GM23338 (cell line): Measurements from ENCODE around the gene DCP1B. TPM values are rescaled to one million over a fixed set of nuclear protein-coding genes. Genes with fewer than 3 reads are reported as not detected.

ENCODE experiments used
- ATAC-seq: fragments of 200-7000 bp; cut with Tn5 transposase; 3 replicates; pipeline ENCODE4 v1.9.1; 2020
- DNase-seq: peaks from one replicate; pipeline ENCODE4 v3.0.0-alpha.2; 2015; ENCODE audit warnings: low spot score
- H2AFZ ChIP-seq: fragments of 200-600 bp; sonication (generic); 2 replicates; pipeline ENCODE4 v1.8.0; 2016; ENCODE audit warnings: antibody characterized with exemption, mild to moderate bottlenecking, moderate library complexity
- H3F3A ChIP-seq: fragments of 200-600 bp; sonication (generic); replicated peaks from 2 replicates; pipeline ENCODE4 v1.8.0; 2017; ENCODE audit warnings: antibody characterized with exemption, mixed run types, low read depth
- H3K27ac ChIP-seq: fragments of 200-600 bp; sonication (generic); 2 replicates; pipeline ENCODE4 v1.6.1; 2016; ENCODE audit warnings: low read depth
- H3K27me3 ChIP-seq: fragments of 200-600 bp; sonication (generic); 2 replicates; pipeline ENCODE4 v1.8.0; 2016; ENCODE audit warnings: mild to moderate bottlenecking, mixed run types, moderate library complexity; ENCODE audit not compliant: insufficient read depth
- H3K36me3 ChIP-seq: fragments of 200-600 bp; sonication (generic); 2 replicates; pipeline ENCODE4 v1.8.0; 2016; ENCODE audit warnings: mild to moderate bottlenecking; ENCODE audit not compliant: insufficient read depth
- H3K4me1 ChIP-seq: fragments of 200-600 bp; sonication (generic); 2 replicates; pipeline ENCODE4 v1.8.0; 2016; ENCODE audit warnings: mild to moderate bottlenecking, moderate library complexity; ENCODE audit not compliant: insufficient read depth
- H3K4me2 ChIP-seq: fragments of 200-600 bp; sonication (generic); 2 replicates; pipeline ENCODE4 v1.7.1; 2017; ENCODE audit warnings: mixed run types
- H3K4me3 ChIP-seq: fragments of 200-600 bp; sonication (generic); 2 replicates; pipeline ENCODE4 v1.6.1; 2016; ENCODE audit warnings: mixed run types
- H3K79me2 ChIP-seq: fragments of 200-600 bp; sonication (generic); replicated peaks from 2 replicates; pipeline ENCODE4 v1.8.0; 2017; ENCODE audit warnings: mild to moderate bottlenecking; ENCODE audit not compliant: insufficient read depth
- H3K9me2 ChIP-seq: fragments of 200-600 bp; sonication (generic); 2 replicates; pipeline ENCODE4 v1.8.0; 2017; ENCODE audit not compliant: insufficient read depth
- H4K20me1 ChIP-seq: fragments of 200-600 bp; sonication (generic); replicated peaks from 2 replicates; pipeline ENCODE4 v1.8.0; 2017; ENCODE audit warnings: mild to moderate bottlenecking; ENCODE audit not compliant: insufficient read depth
- H3K27ac Mint-ChIP-seq: 2 replicates; pipeline ENCODE4 v1.8.0; 2020; ENCODE audit warnings: inconsistent platforms, mild to moderate bottlenecking, moderate library complexity, mixed read lengths
- H3K27me3 Mint-ChIP-seq: 3 replicates; pipeline ENCODE4 v1.8.0; 2022; ENCODE audit warnings: low read depth, mild to moderate bottlenecking, moderate library complexity, mixed read lengths, inconsistent platforms; ENCODE audit not compliant: insufficient read depth, poor library complexity
- H3K36me3 Mint-ChIP-seq: 3 replicates; pipeline ENCODE4 v1.8.0; 2021; ENCODE audit warnings: low read depth, mild to moderate bottlenecking, inconsistent platforms, moderate library complexity, mixed read lengths
- H3K4me1 Mint-ChIP-seq: 3 replicates; pipeline ENCODE4 v1.8.0; 2020; ENCODE audit warnings: mild to moderate bottlenecking, inconsistent platforms, mixed read lengths
- H3K4me3 Mint-ChIP-seq: 3 replicates; pipeline ENCODE4 v1.8.0; 2021; ENCODE audit warnings: moderate library complexity, mild to moderate bottlenecking, inconsistent platforms, mixed read lengths
- H3K9me3 Mint-ChIP-seq: 3 replicates; pipeline ENCODE4 v1.8.0; 2020; ENCODE audit warnings: moderate library complexity, mild to moderate bottlenecking, inconsistent platforms, mixed read lengths
- ETS1 ChIP-seq: IDR thresholded peaks from 2 replicates; pipeline ENCODE4 v1.6.1; 2016; ENCODE audit warnings: antibody characterized with exemption
- EZH2 ChIP-seq: fragments of 200-600 bp; sonication (generic); IDR thresholded peaks from one replicate; pipeline ENCODE4 v1.8.0; 2017; ENCODE audit warnings: antibody characterized with exemption, mild to moderate bottlenecking, low read depth; ENCODE audit not compliant: unreplicated experiment
- EZH2phosphoT487 ChIP-seq: fragments of 200-600 bp; sonication (generic); IDR thresholded peaks from one replicate; pipeline ENCODE4 v1.8.1; 2018; ENCODE audit warnings: antibody characterized with exemption; ENCODE audit not compliant: unreplicated experiment
- NANOG ChIP-seq: IDR thresholded peaks from 2 replicates; pipeline ENCODE4 v1.6.1; 2016; ENCODE audit warnings: antibody characterized with exemption, borderline replicate concordance
- POLR2AphosphoS5 ChIP-seq: IDR thresholded peaks from 2 replicates; pipeline ENCODE4 v1.6.1; 2016; ENCODE audit warnings: antibody characterized with exemption, low read depth
- STAT1 ChIP-seq: IDR thresholded peaks from one replicate; pipeline ENCODE4 v1.6.1; 2016; ENCODE audit warnings: antibody characterized with exemption; ENCODE audit not compliant: unreplicated experiment
- ZNF331 ChIP-seq: fragments of 250-450 bp; sonication (Bioruptor Pico); IDR thresholded peaks from 2 replicates; pipeline ENCODE4 v1.5.0; 2020; ENCODE audit warnings: low read depth, mild to moderate bottlenecking, moderate library complexity
- ZNF462 ChIP-seq: fragments of 250-450 bp; sonication (Bioruptor Pico); IDR thresholded peaks from 2 replicates; pipeline ENCODE4 v1.5.0; 2020; ENCODE audit warnings: mild to moderate bottlenecking, moderate library complexity
- polyA plus RNA-seq: library from polyadenylated mRNA; unstranded; fragments of >200 nt; fragmentation: Nextera tagmentation; extraction: Ambion mirVana; gene quantifications from 2 replicates; pipeline ENCODE4 v1.2.1, GENCODE V29; 2016
- total RNA-seq: library from RNA; depleted of rRNA; stranded (reverse); fragments of >200 nt; shearing (Covaris generic); gene quantifications from 2 replicates; pipeline ENCODE4 v1.2.3, GENCODE V29; 2014

DCP1B gene
- total and polyA plus RNA-seq, 2 experiments from 2014 or later, result 24.4 to 29.8 TPM

GRCh38 chr12:2003676-2004112 lies 563 bp downstream of the DCP1B start:
- Histone ChIP-seq H3K27ac (peak overlapping the region; percentile 95), H3F3A (no peaks in the 10 kb centered on the region), H3K36me3 (no peaks in the 10 kb centered on the region), H3K4me2 (peak overlapping the region; percentile 94), H3K79me2 (peaks cover 49% of the 10 kb centered on the region), H3K4me1 (peaks cover 25% of the 10 kb centered on the region), H2AFZ (peak overlapping the region; percentile 89; the same call in 1 of the 2 replicates), H4K20me1 (no peaks in the 10 kb centered on the region), H3K27me3 (no peaks in the 10 kb centered on the region), H3K9me2 (no peaks in the 10 kb centered on the region), H3K4me3 (peak overlapping the region; percentile 94)
- peaks cover 2% of the 10 kb centered on the region for H3K27me3 Mint-ChIP-seq
- no peaks in the 10 kb centered on the region for H3K36me3 Mint-ChIP-seq
- no peak for TF ChIP-seq ZNF462 (CRISPR knock-in tag)
- TF ChIP-seq STAT1, result no peak
- TF ChIP-seq NANOG, result no peak
- no peak for TF ChIP-seq EZH2phosphoT487
- no peak for TF ChIP-seq ZNF331 (CRISPR knock-in tag)
- TF ChIP-seq EZH2, result no peak
- TF ChIP-seq POLR2AphosphoS5, result no peak
- TF ChIP-seq ETS1, result no peak
- H3K4me3 Mint-ChIP-seq, result peak overlapping the region; percentile 89
- H3K4me1 Mint-ChIP-seq, result peaks cover 33% of the 10 kb centered on the region
- H3K27ac Mint-ChIP-seq, result peak overlapping the region; percentile 97
- DNase-seq, result peak; percentile 16
- H3K9me3 Mint-ChIP-seq, result no peaks in the 10 kb centered on the region
- ATAC-seq, result peak; percentile 44
